Erythroblast (primary cell): ENCODE data around the gene ADRB2.

Experiments used
- GATA1 ChIP-seq: IDR thresholded peaks from 2 replicates; pipeline ENCODE4 v1.6.1; 2011; ENCODE audit warnings: low read depth, mild to moderate bottlenecking, control low read depth, low read length, moderate library complexity
- POLR2A ChIP-seq: IDR thresholded peaks from 2 replicates; pipeline ENCODE4 v1.6.1; 2011; ENCODE audit warnings: mild to moderate bottlenecking, low read length

GRCh38 chr5:148794275-148794674 lies 32.1 kb upstream of the ADRB2 start:
- TF ChIP-seq POLR2A: no peak
- no peak for TF ChIP-seq GATA1
